AG20443 (cell line): Measurements from ENCODE around the gene DOCK8.
"Not testable (repeated sequence)": the region's sequence is repeated elsewhere in the genome, so short reads cannot be mapped to it uniquely, and the experiment has no call there.

ENCODE experiments used
- DNase-seq: peaks from one replicate; pipeline ENCODE4 v3.0.0; 2012; ENCODE audit warnings: low spot score, mixed read lengths

DOCK8 gene

GRCh38 chr9:214648-215493, at the start of gene DOCK8:
Gene DOCK8, plus strand, starts transcription at chr9:214865. Its CDS starts 112 bp downstream, at chr9:214977.
- DNase-seq, result peak; percentile 43

GRCh38 chr9:169757-170156, 44.9 kb upstream of the DOCK8 start:
- not testable (repeated sequence) for DNase-seq

- DNase-seq, result not testable (repeated sequence)
Observed at GRCh38 chr9:178140-178825, 36.4 kb upstream of the DOCK8 start.

DNA sequence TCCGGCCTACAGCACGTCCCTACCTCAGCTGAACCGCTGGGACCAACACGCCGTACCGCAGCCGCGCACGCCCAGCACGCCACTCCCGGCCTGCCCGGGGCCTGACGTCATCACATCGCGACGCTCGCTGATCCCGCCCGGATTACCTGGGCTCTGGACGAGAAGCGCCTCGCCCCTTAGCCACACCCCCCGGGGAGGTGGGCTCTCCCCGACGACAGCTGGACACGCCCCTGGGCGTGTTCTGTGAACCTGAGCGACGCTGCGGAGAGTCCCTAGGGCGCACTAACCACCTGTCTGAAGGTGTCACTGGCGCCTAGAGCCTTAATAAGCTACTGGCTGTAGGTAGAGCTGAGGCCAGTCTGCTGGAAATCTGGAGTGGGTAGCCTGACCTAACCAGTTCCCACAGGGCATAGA, 35.7 kb upstream of the DOCK8 start, which contains the start of gene ZNG1A:
Gene ZNG1A (minus strand): TSS at position 87 of the 414 bp plus-strand sequence. CDS start 87 bp downstream, outside the sequence.
- not testable (repeated sequence) for DNase-seq

DNA sequence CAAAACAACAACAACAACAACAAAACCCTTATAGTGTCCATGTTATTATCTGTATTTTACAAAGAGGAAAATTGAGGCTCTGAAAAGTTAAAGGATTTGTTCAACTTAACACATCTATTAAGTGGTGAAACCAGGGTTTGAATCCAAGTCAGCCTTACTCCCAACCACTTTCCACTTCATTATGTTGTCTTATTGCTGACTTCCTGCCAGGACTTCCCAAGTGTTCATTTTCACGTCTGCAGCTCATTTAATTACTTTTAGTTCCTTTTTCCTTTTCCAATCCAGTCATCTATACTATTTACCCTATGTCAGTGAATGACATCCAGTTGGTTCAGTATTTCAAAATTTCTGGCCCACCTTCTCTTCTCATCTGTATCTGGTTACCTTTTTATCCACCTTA, 15.1 kb upstream of the DOCK8 start:
- not testable (repeated sequence) for DNase-seq

GRCh38 chr9:206481-206880, 8.2 kb upstream of the DOCK8 start:
- no peak for DNase-seq

DNA sequence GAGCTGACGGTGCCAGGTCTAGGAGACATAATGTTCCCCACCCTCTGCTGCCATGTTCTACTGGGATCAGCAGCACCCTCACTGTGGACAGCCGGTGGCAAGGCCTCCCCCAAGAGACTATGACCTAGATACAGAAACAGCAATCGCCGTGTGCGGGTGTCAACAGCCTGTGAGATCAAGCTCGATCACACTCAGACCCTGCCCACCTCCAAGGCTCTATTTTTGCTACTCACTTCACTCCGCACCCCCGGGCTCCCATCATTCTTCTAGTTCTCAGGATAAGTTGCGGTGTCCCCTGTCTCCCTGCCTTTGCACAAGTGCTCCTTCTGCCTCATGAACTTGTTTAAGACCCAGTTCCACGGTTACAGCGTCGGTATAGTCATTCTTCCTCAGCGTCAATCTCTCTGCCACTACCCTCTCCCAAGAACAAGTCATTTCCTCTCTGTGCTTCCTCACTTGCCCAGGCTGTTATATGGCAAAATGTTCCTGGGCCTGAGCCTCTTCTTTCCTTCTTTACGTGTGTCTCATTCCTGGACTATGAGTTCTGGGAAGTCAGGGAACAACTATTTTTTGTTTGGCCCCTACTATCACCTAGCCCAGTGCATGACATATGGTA, 5.4 kb upstream of the DOCK8 start:
- DNase-seq, result no peak

DNA sequence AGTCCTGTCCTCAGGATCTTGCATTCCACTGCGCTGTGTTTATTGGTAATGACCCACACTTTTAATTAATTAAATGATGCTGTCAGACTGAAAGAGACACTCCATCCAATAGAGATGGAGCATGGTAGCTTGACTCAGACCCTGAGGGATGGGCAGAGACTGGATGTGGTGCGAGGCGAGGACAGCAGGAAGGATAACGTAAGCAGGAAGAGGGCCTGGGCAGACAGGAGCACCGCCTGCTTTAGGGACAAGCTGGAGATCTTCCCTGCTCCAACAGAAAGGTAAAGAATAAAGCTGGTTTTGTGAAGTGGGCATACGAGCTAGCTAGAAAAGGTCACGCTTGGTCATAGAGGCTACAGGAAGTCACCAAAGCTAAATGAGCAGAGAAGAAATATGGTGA, 3.6 kb upstream of the DOCK8 start:
- no peak for DNase-seq

DNA sequence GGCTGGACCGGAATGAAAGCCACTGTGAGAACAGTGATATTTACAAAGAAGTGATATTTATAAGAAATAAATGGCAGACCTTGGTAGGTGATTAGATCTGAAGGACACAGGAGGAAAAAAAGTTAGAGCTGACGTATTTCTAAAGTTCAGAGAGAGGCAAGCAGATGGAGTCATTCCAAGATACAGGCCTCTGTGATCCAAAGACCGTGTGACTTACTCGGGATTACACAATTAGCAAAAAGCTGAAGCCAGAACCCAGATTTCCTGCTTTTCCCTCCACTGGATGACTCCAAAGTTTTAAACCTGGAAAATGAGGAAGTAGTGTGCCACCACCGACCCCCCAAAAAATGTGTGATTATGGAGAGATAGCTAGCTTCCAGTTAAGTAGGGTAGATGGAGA, 3.1 kb upstream of the DOCK8 start:
- no peak for DNase-seq

DNA sequence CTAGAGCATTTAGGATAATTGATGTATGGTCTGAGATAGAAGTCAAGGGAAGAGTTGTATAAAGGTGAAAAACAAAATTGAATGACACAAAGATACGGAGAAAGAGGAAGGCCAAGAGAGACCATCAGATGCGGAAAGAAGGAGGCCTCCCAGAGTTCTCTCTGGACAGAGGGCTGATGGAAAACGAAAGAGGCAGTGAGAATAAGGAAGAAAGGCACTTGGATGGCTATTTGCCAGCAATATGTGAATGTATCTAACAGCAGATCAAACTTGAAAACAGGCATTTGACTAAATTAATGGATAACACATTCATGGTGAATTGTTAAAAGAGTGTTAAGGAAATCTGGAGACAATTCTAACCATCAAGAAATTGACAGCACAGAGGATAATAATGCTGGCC, 2.4 kb upstream of the DOCK8 start:
- no peak for DNase-seq

- not testable (repeated sequence) for DNase-seq
Observed at GRCh38 chr9:213901-214300, 764 bp upstream of the DOCK8 start.

DNA sequence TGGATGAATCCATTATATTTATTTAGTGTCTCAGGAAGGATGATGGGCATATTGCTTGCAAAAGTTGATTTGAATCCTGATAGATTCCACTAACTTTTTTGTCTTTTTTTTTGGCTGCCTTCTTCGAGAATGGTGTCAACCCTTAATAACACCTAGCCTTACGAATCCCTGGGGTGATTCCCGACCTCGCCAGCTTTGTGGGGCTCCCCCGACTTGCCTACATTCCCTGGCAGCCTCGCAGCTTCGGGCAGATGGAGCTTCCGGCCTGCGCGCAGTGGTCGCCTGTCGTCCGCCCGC, 366 bp upstream of the DOCK8 start:
- DNase-seq, result no peak

DNA sequence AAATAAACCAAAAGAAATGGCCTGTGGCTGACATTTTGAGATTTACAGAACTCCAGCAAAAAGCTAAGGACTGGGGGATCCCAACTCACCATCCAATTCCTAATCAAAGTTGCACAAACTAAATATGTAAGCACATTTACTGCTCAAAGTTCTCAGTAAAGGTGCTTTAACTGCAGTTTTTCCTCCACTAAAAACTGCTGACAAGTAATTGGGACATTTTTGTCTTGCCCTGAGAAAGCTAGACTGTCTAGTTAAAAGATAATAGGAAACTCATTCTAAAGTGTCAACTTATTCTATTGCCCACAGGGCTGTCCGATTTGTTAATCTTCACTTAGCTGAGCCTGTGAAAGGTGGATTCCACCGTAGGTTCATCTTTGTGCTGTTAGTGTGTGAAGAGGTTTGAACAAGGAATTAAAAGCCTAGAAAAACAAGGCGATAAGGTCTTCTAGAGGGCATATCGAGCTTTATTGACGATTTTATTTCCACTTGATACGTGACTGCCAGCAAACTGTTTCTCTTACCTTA, 1.0 kb downstream of the DOCK8 start:
- no peak for DNase-seq

GRCh38 chr9:216866-217265, 2.2 kb downstream of the DOCK8 start:
- no peak for DNase-seq

DNA sequence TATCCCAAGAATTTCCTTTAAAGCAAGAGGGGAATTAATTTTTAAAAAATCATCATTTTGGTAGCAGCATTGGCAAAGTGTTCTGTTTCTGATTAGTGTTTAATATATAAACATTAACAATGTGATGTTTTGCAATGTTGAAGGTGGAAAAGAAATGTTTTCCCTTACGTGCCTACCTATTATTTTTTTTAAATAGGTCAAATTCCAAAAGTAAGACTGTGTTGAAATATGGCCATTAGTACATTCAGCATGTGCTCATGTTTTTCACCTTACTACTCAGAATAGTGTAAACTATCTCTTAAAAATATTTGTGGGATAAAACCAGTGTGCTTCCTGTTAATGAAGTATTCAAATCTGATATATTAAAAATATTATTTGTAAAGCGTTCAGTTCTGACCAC, 3.3 kb downstream of the DOCK8 start:
- no peak for DNase-seq

DNA sequence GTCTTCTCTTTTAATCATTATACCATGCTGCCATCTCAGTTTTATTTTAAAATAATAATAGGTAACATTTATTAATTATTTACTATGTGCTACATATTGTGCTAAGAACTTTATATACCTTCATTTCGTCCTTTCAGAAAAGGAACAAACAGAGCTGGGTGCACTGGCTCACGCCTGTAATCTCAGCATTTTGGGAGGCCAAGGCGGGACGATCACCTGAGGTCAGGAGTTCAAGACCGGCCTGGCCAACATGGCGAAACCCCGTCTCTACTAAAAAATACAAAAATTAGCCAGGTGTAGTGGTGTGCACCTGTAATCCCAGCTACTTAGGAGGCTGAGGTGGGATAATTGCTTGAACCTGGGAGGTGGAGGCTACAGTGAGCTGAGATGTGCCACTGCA, 4.4 kb downstream of the DOCK8 start:
- not testable (repeated sequence) for DNase-seq

GRCh38 chr9:219670-220365, 5.2 kb downstream of the DOCK8 start:
- DNase-seq, result no peak

DNA sequence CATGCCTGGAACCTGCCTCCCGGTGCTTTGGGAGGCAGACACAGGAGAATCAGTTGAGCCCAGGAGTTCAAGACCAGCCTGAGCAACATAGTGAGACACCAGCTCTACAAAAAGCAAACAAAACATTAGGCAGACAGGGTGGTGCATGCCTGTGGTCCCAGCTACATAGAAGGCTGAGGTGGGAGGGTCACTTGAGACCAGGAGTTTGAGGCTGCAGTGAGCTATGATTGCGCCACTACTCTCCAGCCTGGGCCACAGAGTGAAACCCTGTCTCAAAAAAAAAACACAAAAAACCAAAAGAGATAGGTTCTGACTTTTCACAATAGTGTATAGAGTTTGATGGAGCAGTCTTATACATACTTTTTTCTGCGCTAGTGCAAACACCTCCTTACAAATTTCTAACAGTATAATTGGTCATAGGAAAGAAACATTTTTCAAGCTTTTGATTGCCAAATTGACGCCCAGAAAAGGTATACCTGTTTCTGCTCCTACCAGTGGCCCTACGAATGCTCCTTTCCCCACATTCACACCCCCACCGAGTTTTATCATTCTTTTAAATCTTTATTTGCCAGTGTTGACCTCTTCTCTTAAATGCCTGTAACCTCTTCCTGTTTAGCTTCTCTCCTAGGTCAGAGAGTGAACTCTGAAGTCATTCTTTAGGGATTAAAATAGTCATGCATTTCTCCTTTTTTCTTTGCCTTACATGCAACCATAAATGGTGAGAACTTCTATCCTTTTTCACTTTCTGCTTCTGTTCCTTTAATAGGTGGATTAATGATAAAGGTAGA, 7.5 kb downstream of the DOCK8 start:
- DNase-seq, result no peak

DNA sequence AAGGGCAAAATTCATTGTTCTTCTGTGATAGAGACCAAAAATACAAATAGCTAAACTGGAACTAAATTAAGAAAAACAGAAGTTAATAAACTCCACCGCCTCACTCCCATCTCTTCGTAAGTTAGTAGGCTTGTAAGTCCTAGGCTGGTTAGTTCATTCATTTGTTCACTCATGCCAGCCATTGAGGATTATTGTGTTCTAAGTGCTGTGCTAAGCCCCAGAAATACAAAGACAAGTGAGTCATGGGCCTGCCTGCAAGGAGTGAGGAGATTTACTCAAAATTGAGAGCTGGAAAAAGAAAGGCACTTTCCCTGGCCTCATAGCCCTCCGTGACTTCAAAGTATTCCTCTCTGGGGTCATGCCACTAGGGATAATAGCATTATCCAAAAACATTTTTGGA, 8.5 kb downstream of the DOCK8 start:
- DNase-seq, result no peak

GRCh38 chr9:224026-224425, 9.4 kb downstream of the DOCK8 start:
- DNase-seq, result no peak
